GM23338 (cell line): ENCODE data around the gene GNB3. TPM values are rescaled to one million over a fixed set of nuclear protein-coding genes. Genes with fewer than 3 reads are reported as not detected.

Source experiments
- ATAC-seq: fragments of 200-7000 bp; cut with Tn5 transposase; 3 replicates; pipeline ENCODE4 v1.9.1; 2020
- DNase-seq: peaks from one replicate; pipeline ENCODE4 v3.0.0-alpha.2; 2015; ENCODE audit warnings: low spot score
- H2AFZ ChIP-seq: fragments of 200-600 bp; sonication (generic); 2 replicates; pipeline ENCODE4 v1.8.0; 2016; ENCODE audit warnings: antibody characterized with exemption, mild to moderate bottlenecking, moderate library complexity
- H3F3A ChIP-seq: fragments of 200-600 bp; sonication (generic); replicated peaks from 2 replicates; pipeline ENCODE4 v1.8.0; 2017; ENCODE audit warnings: antibody characterized with exemption, mixed run types, low read depth
- H3K27ac ChIP-seq: fragments of 200-600 bp; sonication (generic); 2 replicates; pipeline ENCODE4 v1.6.1; 2016; ENCODE audit warnings: low read depth
- H3K27me3 ChIP-seq: fragments of 200-600 bp; sonication (generic); 2 replicates; pipeline ENCODE4 v1.8.0; 2016; ENCODE audit warnings: mild to moderate bottlenecking, mixed run types, moderate library complexity; ENCODE audit not compliant: insufficient read depth
- H3K36me3 ChIP-seq: fragments of 200-600 bp; sonication (generic); 2 replicates; pipeline ENCODE4 v1.8.0; 2016; ENCODE audit warnings: mild to moderate bottlenecking; ENCODE audit not compliant: insufficient read depth
- H3K4me1 ChIP-seq: fragments of 200-600 bp; sonication (generic); 2 replicates; pipeline ENCODE4 v1.8.0; 2016; ENCODE audit warnings: mild to moderate bottlenecking, moderate library complexity; ENCODE audit not compliant: insufficient read depth
- H3K4me2 ChIP-seq: fragments of 200-600 bp; sonication (generic); 2 replicates; pipeline ENCODE4 v1.7.1; 2017; ENCODE audit warnings: mixed run types
- H3K4me3 ChIP-seq: fragments of 200-600 bp; sonication (generic); 2 replicates; pipeline ENCODE4 v1.6.1; 2016; ENCODE audit warnings: mixed run types
- H3K79me2 ChIP-seq: fragments of 200-600 bp; sonication (generic); replicated peaks from 2 replicates; pipeline ENCODE4 v1.8.0; 2017; ENCODE audit warnings: mild to moderate bottlenecking; ENCODE audit not compliant: insufficient read depth
- H3K9me2 ChIP-seq: fragments of 200-600 bp; sonication (generic); 2 replicates; pipeline ENCODE4 v1.8.0; 2017; ENCODE audit not compliant: insufficient read depth
- H4K20me1 ChIP-seq: fragments of 200-600 bp; sonication (generic); replicated peaks from 2 replicates; pipeline ENCODE4 v1.8.0; 2017; ENCODE audit warnings: mild to moderate bottlenecking; ENCODE audit not compliant: insufficient read depth
- H3K27ac Mint-ChIP-seq: 2 replicates; pipeline ENCODE4 v1.8.0; 2020; ENCODE audit warnings: inconsistent platforms, mild to moderate bottlenecking, moderate library complexity, mixed read lengths
- H3K27me3 Mint-ChIP-seq: 3 replicates; pipeline ENCODE4 v1.8.0; 2022; ENCODE audit warnings: low read depth, mild to moderate bottlenecking, moderate library complexity, mixed read lengths, inconsistent platforms; ENCODE audit not compliant: insufficient read depth, poor library complexity
- H3K36me3 Mint-ChIP-seq: 3 replicates; pipeline ENCODE4 v1.8.0; 2021; ENCODE audit warnings: low read depth, mild to moderate bottlenecking, inconsistent platforms, moderate library complexity, mixed read lengths
- H3K4me1 Mint-ChIP-seq: 3 replicates; pipeline ENCODE4 v1.8.0; 2020; ENCODE audit warnings: mild to moderate bottlenecking, inconsistent platforms, mixed read lengths
- H3K4me3 Mint-ChIP-seq: 3 replicates; pipeline ENCODE4 v1.8.0; 2021; ENCODE audit warnings: moderate library complexity, mild to moderate bottlenecking, inconsistent platforms, mixed read lengths
- H3K9me3 Mint-ChIP-seq: 3 replicates; pipeline ENCODE4 v1.8.0; 2020; ENCODE audit warnings: moderate library complexity, mild to moderate bottlenecking, inconsistent platforms, mixed read lengths
- CREB1 ChIP-seq: fragments of 250-450 bp; sonication (Bioruptor Pico); IDR thresholded peaks from 2 replicates; pipeline ENCODE4 v1.5.0; 2020; ENCODE audit warnings: low read depth, mild to moderate bottlenecking, moderate library complexity
- CTCF ChIP-seq, 2 experiments: fragments of 200-600 bp in 1 of 2; sonication (generic) in 1 of 2; conservative IDR thresholded peaks; 2 replicates each; pipeline versions ENCODE4 v1.5.1 to v1.6.1; 2016 to 2017; ENCODE audit warnings: antibody characterized with exemption in 2 of 2, low read depth in 2 of 2, mild to moderate bottlenecking in 2 of 2, moderate library complexity in 1 of 2
- ETS1 ChIP-seq: IDR thresholded peaks from 2 replicates; pipeline ENCODE4 v1.6.1; 2016; ENCODE audit warnings: antibody characterized with exemption
- EZH2 ChIP-seq: fragments of 200-600 bp; sonication (generic); IDR thresholded peaks from one replicate; pipeline ENCODE4 v1.8.0; 2017; ENCODE audit warnings: antibody characterized with exemption, mild to moderate bottlenecking, low read depth; ENCODE audit not compliant: unreplicated experiment
- EZH2phosphoT487 ChIP-seq: fragments of 200-600 bp; sonication (generic); IDR thresholded peaks from one replicate; pipeline ENCODE4 v1.8.1; 2018; ENCODE audit warnings: antibody characterized with exemption; ENCODE audit not compliant: unreplicated experiment
- JUNB ChIP-seq: IDR thresholded peaks from one replicate; pipeline ENCODE4 v1.6.1; 2016; ENCODE audit warnings: antibody characterized with exemption; ENCODE audit not compliant: unreplicated experiment
- POLR2AphosphoS5 ChIP-seq: IDR thresholded peaks from 2 replicates; pipeline ENCODE4 v1.6.1; 2016; ENCODE audit warnings: antibody characterized with exemption, low read depth
- REST ChIP-seq: IDR thresholded peaks from one replicate; pipeline ENCODE4 v1.6.1; 2018; ENCODE audit warnings: antibody characterized with exemption; ENCODE audit not compliant: unreplicated experiment
- STAT1 ChIP-seq: IDR thresholded peaks from one replicate; pipeline ENCODE4 v1.6.1; 2016; ENCODE audit warnings: antibody characterized with exemption; ENCODE audit not compliant: unreplicated experiment
- ZNF114 ChIP-seq: fragments of 250-450 bp; sonication (Bioruptor Pico); IDR thresholded peaks from 2 replicates; pipeline ENCODE4 v1.5.0; 2020; ENCODE audit warnings: mild to moderate bottlenecking, moderate library complexity
- ZNF331 ChIP-seq: fragments of 250-450 bp; sonication (Bioruptor Pico); IDR thresholded peaks from 2 replicates; pipeline ENCODE4 v1.5.0; 2020; ENCODE audit warnings: low read depth, mild to moderate bottlenecking, moderate library complexity
- polyA plus RNA-seq: library from polyadenylated mRNA; unstranded; fragments of >200 nt; fragmentation: Nextera tagmentation; extraction: Ambion mirVana; gene quantifications from 2 replicates; pipeline ENCODE4 v1.2.1, GENCODE V29; 2016
- total RNA-seq: library from RNA; depleted of rRNA; stranded (reverse); fragments of >200 nt; shearing (Covaris generic); gene quantifications from 2 replicates; pipeline ENCODE4 v1.2.3, GENCODE V29; 2014
- TF ChIP-seq, protein P1 (sequence below): fragments of 250-450 bp; sonication (Bioruptor Pico); IDR thresholded peaks from 2 replicates; pipeline ENCODE4 v1.5.0; 2020; ENCODE audit warnings: mild to moderate bottlenecking, moderate library complexity

The GNB3 gene
- total and polyA plus RNA-seq, 2 experiments from 2014 or later: 5.4 to 8.2 TPM

DNA sequence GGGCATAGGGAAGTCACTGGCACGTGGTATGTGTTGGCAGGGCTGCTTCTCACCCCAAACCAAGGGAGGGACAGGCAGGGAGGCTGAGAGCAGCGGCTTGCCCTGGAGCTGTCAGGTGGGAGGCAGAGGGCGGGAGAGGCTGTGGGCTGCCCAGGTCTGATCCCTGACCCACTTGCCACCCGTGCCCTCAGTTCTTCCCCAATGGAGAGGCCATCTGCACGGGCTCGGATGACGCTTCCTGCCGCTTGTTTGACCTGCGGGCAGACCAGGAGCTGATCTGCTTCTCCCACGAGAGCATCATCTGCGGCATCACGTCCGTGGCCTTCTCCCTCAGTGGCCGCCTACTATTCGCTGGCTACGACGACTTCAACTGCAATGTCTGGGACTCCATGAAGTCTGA is 4.7 kb downstream of the GNB3 start (continued):
- TF ChIP-seq, protein P1, sequence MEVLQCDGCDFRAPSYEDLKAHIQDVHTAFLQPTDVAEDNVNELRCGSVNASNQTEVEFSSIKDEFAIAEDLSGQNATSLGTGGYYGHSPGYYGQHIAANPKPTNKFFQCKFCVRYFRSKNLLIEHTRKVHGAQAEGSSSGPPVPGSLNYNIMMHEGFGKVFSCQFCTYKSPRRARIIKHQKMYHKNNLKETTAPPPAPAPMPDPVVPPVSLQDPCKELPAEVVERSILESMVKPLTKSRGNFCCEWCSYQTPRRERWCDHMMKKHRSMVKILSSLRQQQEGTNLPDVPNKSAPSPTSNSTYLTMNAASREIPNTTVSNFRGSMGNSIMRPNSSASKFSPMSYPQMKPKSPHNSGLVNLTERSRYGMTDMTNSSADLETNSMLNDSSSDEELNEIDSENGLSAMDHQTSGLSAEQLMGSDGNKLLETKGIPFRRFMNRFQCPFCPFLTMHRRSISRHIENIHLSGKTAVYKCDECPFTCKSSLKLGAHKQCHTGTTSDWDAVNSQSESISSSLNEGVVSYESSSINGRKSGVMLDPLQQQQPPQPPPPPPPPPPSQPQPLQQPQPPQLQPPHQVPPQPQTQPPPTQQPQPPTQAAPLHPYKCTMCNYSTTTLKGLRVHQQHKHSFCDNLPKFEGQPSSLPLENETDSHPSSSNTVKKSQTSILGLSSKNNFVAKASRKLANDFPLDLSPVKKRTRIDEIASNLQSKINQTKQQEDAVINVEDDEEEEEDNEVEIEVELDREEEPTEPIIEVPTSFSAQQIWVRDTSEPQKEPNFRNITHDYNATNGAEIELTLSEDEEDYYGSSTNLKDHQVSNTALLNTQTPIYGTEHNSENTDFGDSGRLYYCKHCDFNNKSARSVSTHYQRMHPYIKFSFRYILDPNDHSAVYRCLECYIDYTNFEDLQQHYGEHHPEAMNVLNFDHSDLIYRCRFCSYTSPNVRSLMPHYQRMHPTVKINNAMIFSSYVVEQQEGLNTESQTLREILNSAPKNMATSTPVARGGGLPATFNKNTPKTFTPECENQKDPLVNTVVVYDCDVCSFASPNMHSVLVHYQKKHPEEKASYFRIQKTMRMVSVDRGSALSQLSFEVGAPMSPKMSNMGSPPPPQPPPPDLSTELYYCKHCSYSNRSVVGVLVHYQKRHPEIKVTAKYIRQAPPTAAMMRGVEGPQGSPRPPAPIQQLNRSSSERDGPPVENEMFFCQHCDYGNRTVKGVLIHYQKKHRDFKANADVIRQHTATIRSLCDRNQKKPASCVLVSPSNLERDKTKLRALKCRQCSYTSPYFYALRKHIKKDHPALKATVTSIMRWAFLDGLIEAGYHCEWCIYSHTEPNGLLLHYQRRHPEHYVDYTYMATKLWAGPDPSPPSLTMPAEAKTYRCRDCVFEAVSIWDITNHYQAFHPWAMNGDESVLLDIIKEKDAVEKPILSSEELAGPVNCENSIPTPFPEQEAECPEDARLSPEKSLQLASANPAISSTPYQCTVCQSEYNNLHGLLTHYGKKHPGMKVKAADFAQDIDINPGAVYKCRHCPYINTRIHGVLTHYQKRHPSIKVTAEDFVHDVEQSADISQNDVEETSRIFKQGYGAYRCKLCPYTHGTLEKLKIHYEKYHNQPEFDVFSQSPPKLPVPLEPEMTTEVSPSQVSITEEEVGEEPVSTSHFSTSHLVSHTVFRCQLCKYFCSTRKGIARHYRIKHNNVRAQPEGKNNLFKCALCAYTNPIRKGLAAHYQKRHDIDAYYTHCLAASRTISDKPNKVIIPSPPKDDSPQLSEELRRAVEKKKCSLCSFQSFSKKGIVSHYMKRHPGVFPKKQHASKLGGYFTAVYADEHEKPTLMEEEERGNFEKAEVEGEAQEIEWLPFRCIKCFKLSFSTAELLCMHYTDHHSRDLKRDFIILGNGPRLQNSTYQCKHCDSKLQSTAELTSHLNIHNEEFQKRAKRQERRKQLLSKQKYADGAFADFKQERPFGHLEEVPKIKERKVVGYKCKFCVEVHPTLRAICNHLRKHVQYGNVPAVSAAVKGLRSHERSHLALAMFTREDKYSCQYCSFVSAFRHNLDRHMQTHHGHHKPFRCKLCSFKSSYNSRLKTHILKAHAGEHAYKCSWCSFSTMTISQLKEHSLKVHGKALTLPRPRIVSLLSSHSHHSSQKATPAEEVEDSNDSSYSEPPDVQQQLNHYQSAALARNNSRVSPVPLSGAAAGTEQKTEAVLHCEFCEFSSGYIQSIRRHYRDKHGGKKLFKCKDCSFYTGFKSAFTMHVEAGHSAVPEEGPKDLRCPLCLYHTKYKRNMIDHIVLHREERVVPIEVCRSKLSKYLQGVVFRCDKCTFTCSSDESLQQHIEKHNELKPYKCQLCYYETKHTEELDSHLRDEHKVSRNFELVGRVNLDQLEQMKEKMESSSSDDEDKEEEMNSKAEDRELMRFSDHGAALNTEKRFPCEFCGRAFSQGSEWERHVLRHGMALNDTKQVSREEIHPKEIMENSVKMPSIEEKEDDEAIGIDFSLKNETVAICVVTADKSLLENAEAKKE (CRISPR knock-in tag): no peak
- TF ChIP-seq POLR2AphosphoS5 (no peak), EZH2phosphoT487 (no peak), JUNB (no peak), STAT1 (no peak)

- Mint-ChIP-seq H3K36me3 (peaks cover 71% of the 10 kb centered on the region), H3K27me3 (peaks cover 25% of the 10 kb centered on the region), H3K27ac (no peak overlapping the region), H3K4me3 (no peak overlapping the region; the same call in 2 of the 3 replicates), H3K9me3 (no peaks in the 10 kb centered on the region), H3K4me1 (peaks cover 5% of the 10 kb centered on the region; the same call in 2 of the 3 replicates)
- peaks cover 5% of the 10 kb centered on the region; the same call in 1 of the 2 replicates for H3K4me1 ChIP-seq
- peaks cover 16% of the 10 kb centered on the region for H3K79me2 ChIP-seq
- H3K27ac ChIP-seq: no peak overlapping the region
- H3K27me3 ChIP-seq: no peaks in the 10 kb centered on the region
- peaks cover 28% of the 10 kb centered on the region for H3K36me3 ChIP-seq
- no peaks in the 10 kb centered on the region for H3K9me2 ChIP-seq
- 0 out of 2 replicates have a peak, but pooled peaks cover 3% of the 10 kb centered on the region for H3F3A ChIP-seq
- no peaks in the 10 kb centered on the region; the same call in 1 of the 2 replicates for H4K20me1 ChIP-seq
- no peak overlapping the region for H3K4me2 ChIP-seq
- DNase-seq: no peak
- no peak for ATAC-seq
- no peak overlapping the region for H3K4me3 ChIP-seq
- no peak overlapping the region for H2AFZ ChIP-seq
- no peak for TF ChIP-seq JUNB
- no peak for TF ChIP-seq CREB1
- no peak; the same call in 1 of the 2 replicates for TF ChIP-seq POLR2AphosphoS5
- no peak for TF ChIP-seq REST
- no peak for TF ChIP-seq EZH2
- no peak for TF ChIP-seq CTCF (conservative IDR thresholded peaks at IDR 0.05; ENCODE audit: low read depth in 2 of 2)
- no peak for TF ChIP-seq ZNF114
- TF ChIP-seq EZH2phosphoT487: no peak
- TF ChIP-seq ETS1: no peak
- no peak for TF ChIP-seq ZNF331
These were observed 5.7 kb downstream of the GNB3 start for GRCh38 chr12:6846316-6846869.
